Mammary epithelial cell (primary cell): Measurements from ENCODE around the gene PRPF19.

Experiments used
- CTCF ChIP-seq, 2 donors: IDR thresholded peaks in 1 of 2; conservative IDR thresholded peaks in 1 of 2; 2 replicates each; pipeline ENCODE4 v1.5.1; 2011 to 2012; ENCODE audit warnings: inconsistent platforms in 2 of 2, low read length in 2 of 2, mild to moderate bottlenecking in 2 of 2, control low read depth in 1 of 2, low read depth in 1 of 2; ENCODE audit not compliant: insufficient read depth in 1 of 2; ENCODE audit errors: extremely low read depth in 1 of 2
- EZH2 ChIP-seq: IDR thresholded peaks from 2 replicates; pipeline ENCODE4 v1.6.1; 2012; ENCODE audit warnings: low read length, inconsistent platforms, borderline replicate concordance

- TF ChIP-seq CTCF (conservative IDR thresholded peaks at IDR 0.05 in 1 of 2, IDR thresholded peaks at IDR 0.05 in 1 of 2; ENCODE audit: extremely low read depth in 1 of 2, insufficient read depth in 1 of 2, low read depth in 1 of 2, low read length in 2 of 2) (peak; percentile 94 to 99), EZH2 (no peak)
Observed at GRCh38 chr11:60899046-60899936, 7.1 kb downstream of the PRPF19 start.
